MCF 10A (cell line): ENCODE measurements around the gene DDRGK1. TPM values are rescaled to one million over a fixed set of nuclear protein-coding genes. Genes with fewer than 3 reads are reported as not detected.

Source experiments
- Bru-seq: library from RNA; stranded (reverse); fragments of 400-500 nt; gene quantifications from one replicate; lab custom pipeline; 2021; lab: Mats Ljungman, UMichigan
- BruChase-seq, 2 experiments: library from RNA; stranded (reverse); fragments of 400-500 nt; gene quantifications; one replicate each; lab custom pipeline; 2021; lab: Mats Ljungman, UMichigan
- BruUV-seq: library from RNA; stranded (reverse); fragments of 400-500 nt; replicated peaks from 2 replicates; lab custom pipeline; 2021; lab: Mats Ljungman, UMichigan
- CTCF ChIA-PET: fragments of 300-600 bp; sonication (Branson Sonifier 250); formaldehyde crosslinking; extraction: SDS; loops from one replicate; lab custom pipeline; 2021; ENCODE audit warnings: antibody characterized with exemption, inconsistent platforms; lab: Yijun Ruan, JAX
- POLR2A ChIA-PET: fragments of 300-600, 350-650 bp; sonication (Branson Sonifier 250); formaldehyde crosslinking; extraction: SDS; loops from one replicate; lab custom pipeline; 2020; ENCODE audit warnings: antibody characterized with exemption, inconsistent platforms; lab: Yijun Ruan, JAX
- DNase-seq: peaks from one replicate; pipeline ENCODE4 v3.0.0-alpha.2; 2018; ENCODE audit not compliant: unreplicated experiment
- H3K27ac Mint-ChIP-seq: one replicate; pipeline ENCODE4 v1.8.0; 2022; ENCODE audit warnings: mild to moderate bottlenecking, low read depth, mixed read lengths; ENCODE audit not compliant: unreplicated experiment
- H3K27me3 Mint-ChIP-seq: one replicate; pipeline ENCODE4 v1.8.0; 2022; ENCODE audit warnings: mixed read lengths; ENCODE audit not compliant: insufficient read depth, unreplicated experiment
- H3K36me3 Mint-ChIP-seq: one replicate; pipeline ENCODE4 v1.8.0; 2022; ENCODE audit warnings: mild to moderate bottlenecking, moderate library complexity, mixed read lengths; ENCODE audit not compliant: insufficient read depth, unreplicated experiment
- H3K4me1 Mint-ChIP-seq: one replicate; pipeline ENCODE4 v1.8.0; 2022; ENCODE audit warnings: mixed read lengths; ENCODE audit not compliant: insufficient read depth, unreplicated experiment
- H3K4me3 Mint-ChIP-seq: one replicate; pipeline ENCODE4 v1.8.0; 2022; ENCODE audit warnings: mild to moderate bottlenecking, moderate library complexity, mixed read lengths; ENCODE audit not compliant: unreplicated experiment
- H3K9me3 Mint-ChIP-seq: one replicate; pipeline ENCODE4 v1.8.0; 2022; ENCODE audit warnings: mixed read lengths; ENCODE audit not compliant: unreplicated experiment
- CTCF ChIP-seq: fragments of 200-600 bp; IDR thresholded peaks from one replicate; pipeline ENCODE4 v1.8.0; 2022; ENCODE audit warnings: antibody characterized with exemption, mild to moderate bottlenecking; ENCODE audit not compliant: unreplicated experiment
- intact Hi-C: fragments of 100-400 bp; cut with micrococcal nuclease; formaldehyde crosslinking; loops from 2 replicates; pipeline ENCODE4 v1.14.1; 2022
- long read RNA-seq: library from polyadenylated mRNA; stranded (forward); transcript quantifications from one replicate; pipeline ENCODE4 v2.0.0, GENCODE V29; 2022
- total RNA-seq: library from RNA; stranded (reverse); gene quantifications from 2 replicates; pipeline ENCODE4 v1.2.3, GENCODE V29; 2022

The DDRGK1 gene
- total RNA-seq, result 116 and 136 TPM in 2 replicates
- percentile 74 among the genes with signal in this experiment for Bru-seq, nascent RNA
- BruChase-seq, experiment 1, labeled RNA remaining after a 6-hour chase, result percentile 84 among the genes with signal in this experiment
- BruChase-seq, experiment 2, labeled RNA remaining after a 2-hour chase, result percentile 80 among the genes with signal in this experiment
- long read RNA-seq, transcript DDRGK1-201 (9 exons, 1,306 nt), result major isoform, 233 of 256 reads
- long read RNA-seq, partial matches to known transcripts, result 4 of 256 reads
- long read RNA-seq, other reads (novel, unspliced or antisense), result 18 of 256 reads

- Mint-ChIP-seq H3K27me3 (no peaks in the 10 kb centered on the region), H3K27ac (peak within 1 kb of the TSS; percentile 98), H3K4me1 (no peaks in the 10 kb centered on the region), H3K9me3 (no peaks in the 10 kb centered on the region), H3K36me3 (peaks cover 45% of the 10 kb centered on the region), H3K4me3 (peak within 1 kb of the TSS; percentile 92)
- no peak for TF ChIP-seq CTCF
- CTCF ChIA-PET, result interaction anchor here (0.6 to 1.6 kb wide), 3 partner anchors 13 to 107 kb away, joined by 3 to 7 read pairs (median 3); no protein-coding TSS in a partner anchor
- intact Hi-C loops, result no loop called here
- peak; percentile 87 for DNase-seq
- POLR2A ChIA-PET, result interaction anchor here (0.6 to 3.0 kb wide), 13 partner anchors 12 to 338 kb away, joined by 3 to 19 read pairs (median 5); partner anchors contain the start of genes FASTKD5, LZTS3, SLC4A11 and UBOX5
- BruUV-seq, result no TSS peak
Observed at GRCh38 chr20:3204124-3204794, at the start of gene DDRGK1. Gene DDRGK1, minus strand, starts transcription at chr20:3204682. Its CDS starts 55 bp downstream, at chr20:3204627.

GRCh38 chr20:3251806-3252205 is 47.3 kb upstream of the DDRGK1 start:
- no peak for TF ChIP-seq CTCF
- Mint-ChIP-seq H3K4me1 (no peaks in the 10 kb centered on the region), H3K4me3 (no peak overlapping the region), H3K27me3 (no peaks in the 10 kb centered on the region), H3K27ac (no peak overlapping the region), H3K9me3 (no peaks in the 10 kb centered on the region), H3K36me3 (peaks cover 30% of the 10 kb centered on the region)
- ChIA-PET POLR2A (interaction anchor here (0.6 to 2.8 kb wide), 4 partner anchors 10 to 581 kb away, joined by 3 to 12 read pairs (median 4); partner anchors contain the start of genes FASTKD5 and UBOX5), CTCF (interaction anchor here (0.6 to 2.4 kb wide), 7 partner anchors 11 to 1716 kb away, joined by 3 to 7 read pairs (median 5); no protein-coding TSS in a partner anchor)
- DNase-seq, result no peak
- intact Hi-C loops, result no loop called here
- no TSS peak for BruUV-seq

GRCh38 chr20:3250091-3250504 is 45.6 kb upstream of the DDRGK1 start:
- peak; percentile 34 for DNase-seq
- intact Hi-C loops, result loop anchor here (1.0 kb wide), 1 partner anchor 32 kb away; no protein-coding TSS in a partner anchor
- Mint-ChIP-seq H3K36me3 (peaks cover 21% of the 10 kb centered on the region), H3K27me3 (no peaks in the 10 kb centered on the region), H3K4me1 (no peaks in the 10 kb centered on the region), H3K27ac (no peak overlapping the region), H3K4me3 (no peak overlapping the region), H3K9me3 (no peaks in the 10 kb centered on the region)
- POLR2A ChIA-PET, result interaction anchor here (0.6 to 2.8 kb wide), 4 partner anchors 8 to 389 kb away, joined by 3 to 12 read pairs (median 4); no protein-coding TSS in a partner anchor
- CTCF ChIA-PET, result interaction anchor here (0.8 to 1.2 kb wide), 5 partner anchors 30 to 212 kb away, joined by 3 to 4 read pairs (median 3); no protein-coding TSS in a partner anchor
- TF ChIP-seq CTCF, result no peak
- BruUV-seq, result no TSS peak
